GM13976 (cell line): ENCODE data around the gene ARHGDIA.

Experiments
- DNase-seq: peaks from one replicate; pipeline ENCODE4 v3.0.0; 2012; ENCODE audit warnings: low spot score
- CTCF ChIP-seq: IDR thresholded peaks from 2 replicates; pipeline ENCODE4 v1.5.1; 2012; ENCODE audit warnings: borderline replicate concordance, mild to moderate bottlenecking; ENCODE audit not compliant: insufficient read depth; ENCODE audit errors: extremely low read depth, missing control alignments, control extremely low read depth
- in situ Hi-C: fragments of 300-500 bp; cut with MboI; formaldehyde crosslinking; loops from one replicate; pipeline ENCODE4 v1.12.0; 2022; ENCODE audit warnings: low sequenced_read_pairs, mixed read lengths, inconsistent platforms; ENCODE audit not compliant: unreplicated experiment

The ARHGDIA gene

GRCh38 chr17:81902653-81903414 lies 31.7 kb upstream of the ARHGDIA start:
- DNase-seq, result no peak
- TF ChIP-seq CTCF, result no peak
- in situ Hi-C loops, result no loop called here

- TF ChIP-seq CTCF, result no peak
- in situ Hi-C loops, result no loop called here
- peak; percentile 57 for DNase-seq
These were observed 31.0 kb upstream of the ARHGDIA start, which contains the start of gene NPB for GRCh38 chr17:81902023-81902652. Gene NPB, plus strand, starts transcription at chr17:81902238. Its CDS starts 40 bp downstream, at chr17:81902278.

GRCh38 chr17:81901167-81902022 lies 30.3 kb upstream of the ARHGDIA start:
- no peak for TF ChIP-seq CTCF
- in situ Hi-C loops, result no loop called here
- DNase-seq, result no peak

GRCh38 chr17:81900181-81900820 lies 29.2 kb upstream of the ARHGDIA start:
- TF ChIP-seq CTCF, result no peak
- DNase-seq, result no peak
- in situ Hi-C loops, result no loop called here

- DNase-seq, result no peak
- TF ChIP-seq CTCF, result no peak
- in situ Hi-C loops, result no loop called here
These were observed 28.5 kb upstream of the ARHGDIA start for GRCh38 chr17:81899514-81900166.

- in situ Hi-C loops, result no loop called here
These were observed 27.7 kb upstream of the ARHGDIA start for GRCh38 chr17:81898885-81899284.

More at GRCh38 chr17:81898885-81899284, 27.7 kb upstream of the ARHGDIA start:
- DNase-seq, result no peak
- no peak for TF ChIP-seq CTCF
